ENCODE results near the gene SRPK2. TPM values are rescaled to one million over a fixed set of nuclear protein-coding genes. Genes with fewer than 3 reads are reported as not detected.

Gene SRPK2
- total RNA-seq, 1 donor from 2014 or later: 47.1 TPM

DNA sequence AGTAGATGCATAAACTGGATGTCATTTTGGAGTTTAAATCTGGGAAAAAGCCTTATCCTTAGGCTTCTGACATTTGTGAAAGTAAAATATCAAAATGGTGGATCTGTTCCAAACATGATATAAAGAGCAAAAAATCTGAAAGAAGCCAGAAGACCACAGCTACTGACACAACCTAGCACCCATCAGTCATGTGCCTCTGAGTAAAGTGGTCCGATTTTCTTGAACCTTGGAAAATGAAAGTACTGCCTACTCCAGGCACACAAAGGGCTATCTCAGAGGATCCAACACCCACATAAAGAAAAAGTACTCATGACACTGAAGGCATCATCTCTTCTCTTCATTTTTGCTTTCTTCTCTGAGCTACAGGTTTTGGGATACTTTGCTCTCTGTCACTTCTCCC is 224.0 kb downstream of the SRPK2 start:
- H3K4me3 ChIP-seq: no peak overlapping the region
- TF ChIP-seq POLR2AphosphoS5 (IDR thresholded peaks at IDR 0.05; ENCODE audit: insufficient read depth in 1 of 2, low read depth in 1 of 2) (no peak), POLR2A (IDR thresholded peaks at IDR 0.05) (no peak)
- TF ChIP-seq, protein P1, sequence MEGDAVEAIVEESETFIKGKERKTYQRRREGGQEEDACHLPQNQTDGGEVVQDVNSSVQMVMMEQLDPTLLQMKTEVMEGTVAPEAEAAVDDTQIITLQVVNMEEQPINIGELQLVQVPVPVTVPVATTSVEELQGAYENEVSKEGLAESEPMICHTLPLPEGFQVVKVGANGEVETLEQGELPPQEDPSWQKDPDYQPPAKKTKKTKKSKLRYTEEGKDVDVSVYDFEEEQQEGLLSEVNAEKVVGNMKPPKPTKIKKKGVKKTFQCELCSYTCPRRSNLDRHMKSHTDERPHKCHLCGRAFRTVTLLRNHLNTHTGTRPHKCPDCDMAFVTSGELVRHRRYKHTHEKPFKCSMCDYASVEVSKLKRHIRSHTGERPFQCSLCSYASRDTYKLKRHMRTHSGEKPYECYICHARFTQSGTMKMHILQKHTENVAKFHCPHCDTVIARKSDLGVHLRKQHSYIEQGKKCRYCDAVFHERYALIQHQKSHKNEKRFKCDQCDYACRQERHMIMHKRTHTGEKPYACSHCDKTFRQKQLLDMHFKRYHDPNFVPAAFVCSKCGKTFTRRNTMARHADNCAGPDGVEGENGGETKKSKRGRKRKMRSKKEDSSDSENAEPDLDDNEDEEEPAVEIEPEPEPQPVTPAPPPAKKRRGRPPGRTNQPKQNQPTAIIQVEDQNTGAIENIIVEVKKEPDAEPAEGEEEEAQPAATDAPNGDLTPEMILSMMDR (IDR thresholded peaks at IDR 0.05): no peak
- no peaks in the 10 kb centered on the region for H3K4me1 ChIP-seq
- no peaks in the 10 kb centered on the region for H3K27me3 ChIP-seq
- peaks cover 0 to 47% of the 10 kb centered on the region in 2 donors for H3K36me3 ChIP-seq
- no peak for DNase-seq (ENCODE audit: extremely low spot score in 2 of 2)
- no peak overlapping the region for H3K27ac ChIP-seq
- no peaks in the 10 kb centered on the region for H3K9me3 ChIP-seq
- intact Hi-C loops (cut with DNase I): no loop called here

DNA sequence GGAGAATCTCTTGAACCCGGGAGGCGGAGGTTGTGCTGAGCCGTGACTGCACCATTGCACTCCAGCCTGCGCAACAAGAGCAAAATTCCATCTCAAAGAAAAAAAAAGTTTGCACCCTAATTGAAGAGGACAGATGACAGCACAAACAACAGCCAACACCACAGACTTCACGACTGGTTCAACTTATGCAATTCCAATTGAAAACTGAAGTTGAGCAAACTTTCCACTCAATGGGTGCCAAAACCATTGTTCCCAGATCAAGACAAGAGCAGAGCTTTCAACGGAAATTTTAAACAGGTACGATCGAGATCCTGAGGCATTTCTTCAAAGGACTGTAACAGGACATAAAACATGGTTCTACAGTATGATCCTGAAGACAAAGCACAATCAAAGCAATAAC is 225.0 kb downstream of the SRPK2 start:
- Histone ChIP-seq H3K4me1 (no peaks in the 10 kb centered on the region), H3K4me3 (no peak overlapping the region), H3K27me3 (no peaks in the 10 kb centered on the region), H3K36me3 (peaks cover 0 to 47% of the 10 kb centered on the region in 2 donors), H3K9me3 (no peaks in the 10 kb centered on the region), H3K27ac (no peak overlapping the region)
- intact Hi-C loops (cut with DNase I): no loop called here
- no peak for DNase-seq (ENCODE audit: extremely low spot score in 2 of 2)
- TF ChIP-seq POLR2A (IDR thresholded peaks at IDR 0.05): no peak
- TF ChIP-seq POLR2AphosphoS5 (IDR thresholded peaks at IDR 0.05; ENCODE audit: insufficient read depth in 1 of 2, low read depth in 1 of 2): no peak
- TF ChIP-seq, protein P1 (IDR thresholded peaks at IDR 0.05): no peak

DNA sequence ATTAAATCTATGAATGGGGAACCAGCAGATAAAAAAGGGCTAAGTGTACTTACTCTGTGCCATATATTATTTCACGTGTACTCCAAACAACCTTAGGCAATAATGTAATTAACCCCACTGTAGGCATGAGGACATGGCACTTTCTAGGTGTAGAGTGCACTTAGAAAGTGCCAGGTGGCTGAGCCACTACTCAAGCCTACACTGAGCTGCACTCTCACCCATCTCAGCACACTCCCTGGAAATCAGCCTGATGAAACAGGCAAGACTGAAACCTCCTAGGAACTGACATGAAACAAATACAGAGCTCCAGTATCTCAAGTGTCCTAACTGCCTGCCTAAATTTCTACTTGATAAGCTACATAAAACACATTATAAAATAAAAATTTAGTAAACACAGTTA is 227.4 kb downstream of the SRPK2 start:
- H3K36me3 ChIP-seq: peaks cover 0 to 32% of the 10 kb centered on the region in 2 donors
- H3K27ac ChIP-seq: no peak overlapping the region
- H3K9me3 ChIP-seq: no peaks in the 10 kb centered on the region
- no peak for DNase-seq (ENCODE audit: extremely low spot score in 2 of 2)
- TF ChIP-seq POLR2AphosphoS5 (IDR thresholded peaks at IDR 0.05; ENCODE audit: insufficient read depth in 1 of 2, low read depth in 1 of 2) (no peak), POLR2A (IDR thresholded peaks at IDR 0.05) (no peak)
- TF ChIP-seq, protein P1 (IDR thresholded peaks at IDR 0.05): no peak
- intact Hi-C loops (cut with DNase I): no loop called here
- no peaks in the 10 kb centered on the region for H3K27me3 ChIP-seq
- H3K4me3 ChIP-seq: no peak overlapping the region
- H3K4me1 ChIP-seq: no peaks in the 10 kb centered on the region

DNA sequence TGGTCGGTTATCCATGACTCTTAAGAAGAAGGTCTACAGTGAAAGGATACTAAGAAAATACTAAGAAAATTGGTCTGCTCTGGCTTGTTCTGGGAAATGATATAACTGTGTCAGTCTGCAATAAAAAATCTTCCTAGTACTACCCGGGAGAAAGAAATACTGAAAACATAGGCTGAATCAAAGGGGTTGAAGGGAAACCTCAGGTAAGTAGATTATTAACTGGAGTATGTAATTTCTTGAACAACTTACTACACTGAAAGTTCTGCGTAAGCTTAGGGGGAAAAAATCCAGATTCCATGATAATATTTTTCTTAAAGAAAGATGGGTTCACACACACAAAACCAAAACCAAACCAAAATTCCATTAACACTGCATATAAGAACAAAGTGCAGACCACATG is 231.4 kb downstream of the SRPK2 start:
- no peaks in the 10 kb centered on the region for H3K27me3 ChIP-seq
- no peaks in the 10 kb centered on the region for H3K4me1 ChIP-seq
- no peaks in the 10 kb centered on the region for H3K9me3 ChIP-seq
- peaks cover 0 to 7% of the 10 kb centered on the region in 2 donors for H3K36me3 ChIP-seq
- no peak for DNase-seq (ENCODE audit: extremely low spot score in 2 of 2)
- no peak overlapping the region for H3K27ac ChIP-seq
- no peak overlapping the region for H3K4me3 ChIP-seq
- TF ChIP-seq POLR2AphosphoS5 (IDR thresholded peaks at IDR 0.05; ENCODE audit: insufficient read depth in 1 of 2, low read depth in 1 of 2) (no peak), POLR2A (IDR thresholded peaks at IDR 0.05) (no peak)
- TF ChIP-seq, protein P1 (IDR thresholded peaks at IDR 0.05): no peak
- intact Hi-C loops (cut with DNase I): no loop called here

DNA sequence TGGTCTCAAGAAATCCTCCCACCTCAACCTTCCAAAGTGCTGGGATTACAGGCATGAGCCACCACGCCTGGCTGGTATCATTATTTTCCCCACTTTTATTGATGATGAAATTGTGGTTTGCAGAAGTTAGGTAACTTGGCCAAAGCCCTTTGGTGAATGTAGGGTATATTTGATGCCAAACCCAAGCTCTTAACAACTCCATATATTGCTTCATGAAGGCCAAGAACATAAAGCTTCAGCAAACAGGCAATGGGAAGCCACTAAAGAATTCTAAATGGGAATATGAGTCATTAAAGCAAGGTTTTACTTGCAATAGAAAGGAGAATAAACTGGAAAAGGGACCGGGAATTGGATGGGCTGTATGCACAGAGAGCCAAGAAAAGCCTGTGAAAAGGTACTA is 232.0 kb downstream of the SRPK2 start:
- Histone ChIP-seq H3K27me3 (no peaks in the 10 kb centered on the region), H3K27ac (no peak overlapping the region), H3K9me3 (no peaks in the 10 kb centered on the region), H3K4me3 (no peak overlapping the region), H3K36me3 (peaks cover 0 to 7% of the 10 kb centered on the region in 2 donors), H3K4me1 (no peaks in the 10 kb centered on the region)
- DNase-seq (ENCODE audit: extremely low spot score in 2 of 2): no peak
- intact Hi-C loops (cut with DNase I): no loop called here
- TF ChIP-seq POLR2AphosphoS5 (IDR thresholded peaks at IDR 0.05; ENCODE audit: insufficient read depth in 1 of 2, low read depth in 1 of 2) (no peak), POLR2A (IDR thresholded peaks at IDR 0.05) (no peak)
- TF ChIP-seq, protein P1 (IDR thresholded peaks at IDR 0.05): no peak
